MCF 10A (cell line): ENCODE results near the gene CDIP1. TPM values are rescaled to one million over a fixed set of nuclear protein-coding genes. Genes with fewer than 3 reads are reported as not detected.
A peak's percentile ranks its signal among the peaks of the same experiment; 100 is the strongest.

Experiments used
- BruUV-seq: library from RNA; stranded (reverse); fragments of 400-500 nt; replicated peaks from 2 replicates; lab custom pipeline; 2021; lab: Mats Ljungman, UMichigan
- CTCF ChIA-PET: fragments of 300-600 bp; sonication (Branson Sonifier 250); formaldehyde crosslinking; extraction: SDS; loops from one replicate; lab custom pipeline; 2021; ENCODE audit warnings: antibody characterized with exemption, inconsistent platforms; lab: Yijun Ruan, JAX
- POLR2A ChIA-PET: fragments of 300-600, 350-650 bp; sonication (Branson Sonifier 250); formaldehyde crosslinking; extraction: SDS; loops from one replicate; lab custom pipeline; 2020; ENCODE audit warnings: antibody characterized with exemption, inconsistent platforms; lab: Yijun Ruan, JAX
- DNase-seq: peaks from one replicate; pipeline ENCODE4 v3.0.0-alpha.2; 2018; ENCODE audit not compliant: unreplicated experiment
- H3K27ac Mint-ChIP-seq: one replicate; pipeline ENCODE4 v1.8.0; 2022; ENCODE audit warnings: mild to moderate bottlenecking, low read depth, mixed read lengths; ENCODE audit not compliant: unreplicated experiment
- H3K27me3 Mint-ChIP-seq: one replicate; pipeline ENCODE4 v1.8.0; 2022; ENCODE audit warnings: mixed read lengths; ENCODE audit not compliant: insufficient read depth, unreplicated experiment
- H3K36me3 Mint-ChIP-seq: one replicate; pipeline ENCODE4 v1.8.0; 2022; ENCODE audit warnings: mild to moderate bottlenecking, moderate library complexity, mixed read lengths; ENCODE audit not compliant: insufficient read depth, unreplicated experiment
- H3K4me1 Mint-ChIP-seq: one replicate; pipeline ENCODE4 v1.8.0; 2022; ENCODE audit warnings: mixed read lengths; ENCODE audit not compliant: insufficient read depth, unreplicated experiment
- H3K4me3 Mint-ChIP-seq: one replicate; pipeline ENCODE4 v1.8.0; 2022; ENCODE audit warnings: mild to moderate bottlenecking, moderate library complexity, mixed read lengths; ENCODE audit not compliant: unreplicated experiment
- H3K9me3 Mint-ChIP-seq: one replicate; pipeline ENCODE4 v1.8.0; 2022; ENCODE audit warnings: mixed read lengths; ENCODE audit not compliant: unreplicated experiment
- CTCF ChIP-seq: fragments of 200-600 bp; IDR thresholded peaks from one replicate; pipeline ENCODE4 v1.8.0; 2022; ENCODE audit warnings: antibody characterized with exemption, mild to moderate bottlenecking; ENCODE audit not compliant: unreplicated experiment
- intact Hi-C: fragments of 100-400 bp; cut with micrococcal nuclease; formaldehyde crosslinking; loops from 2 replicates; pipeline ENCODE4 v1.14.1; 2022
- total RNA-seq: library from RNA; stranded (reverse); gene quantifications from 2 replicates; pipeline ENCODE4 v1.2.3, GENCODE V29; 2022

CDIP1 gene
- total RNA-seq, 1 experiment from 2014 or later, result 6.0 TPM

DNA sequence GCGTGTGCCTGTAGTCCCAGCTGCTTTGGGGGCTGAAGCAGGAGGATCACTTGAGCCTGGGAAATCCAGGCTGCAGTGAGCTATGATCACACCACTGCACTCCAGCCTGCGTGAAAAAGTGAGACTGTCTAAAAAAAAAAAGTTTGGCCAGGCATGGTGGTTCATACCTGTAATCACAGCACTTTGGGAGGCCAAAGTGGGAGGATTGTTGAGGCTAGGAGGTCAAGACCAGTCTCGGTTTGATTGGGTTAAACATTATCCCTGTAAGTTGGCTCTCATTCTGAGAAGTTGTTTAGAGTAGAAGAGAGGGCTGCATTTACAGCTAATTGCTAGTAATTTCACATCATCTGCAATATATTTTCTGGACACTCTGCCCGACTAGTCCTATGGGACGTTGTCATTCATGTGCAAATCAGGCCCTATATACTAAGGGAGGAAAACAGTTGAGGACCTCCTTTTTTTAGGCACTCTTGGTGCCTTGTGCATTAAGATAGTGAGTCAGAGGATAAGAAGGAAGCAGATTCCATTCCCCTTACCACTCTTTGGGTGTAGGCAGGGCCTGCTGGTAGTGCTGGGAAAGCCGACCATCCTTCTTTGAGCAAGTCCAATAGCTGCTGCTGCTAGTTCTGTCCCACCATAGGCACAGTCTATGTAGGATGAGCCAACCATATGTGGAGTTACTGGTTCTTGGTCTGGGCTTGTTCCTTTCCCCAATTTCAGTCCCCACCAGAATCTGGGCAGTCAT lies 43.7 kb downstream of the CDIP1 start:
- CTCF ChIA-PET, result interaction anchor here (0.6 to 1.0 kb wide), 5 partner anchors 10 to 137 kb away, joined by 3 to 4 read pairs (median 3); no protein-coding TSS in a partner anchor
- H3K4me3 Mint-ChIP-seq, result no peak overlapping the region

DNA sequence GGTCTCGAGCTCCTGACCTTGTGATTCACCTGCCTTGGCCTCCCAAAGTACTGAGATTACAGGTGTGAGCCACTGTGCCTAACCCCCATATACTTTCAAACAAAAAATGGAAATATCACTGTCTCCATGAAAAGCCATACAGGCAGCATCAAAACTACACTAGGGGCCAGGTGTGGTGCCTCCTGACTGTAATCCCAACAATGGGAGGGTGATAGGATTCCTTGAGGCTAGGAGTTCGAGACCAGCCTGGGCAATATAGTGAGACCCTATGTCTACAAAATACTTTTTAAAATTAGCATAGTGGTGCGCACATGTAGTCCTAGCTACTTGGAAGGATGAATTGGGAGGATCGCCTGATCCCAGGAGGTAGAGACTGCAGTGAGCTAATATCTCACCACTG lies 46.7 kb downstream of the CDIP1 start:
- POLR2A ChIA-PET, result interaction anchor here (7.4 kb wide), 1 partner anchor 15 kb away, joined by 42 read pairs; the partner anchor contains the start of gene HMOX2
- intact Hi-C loops, result no loop called here
- Mint-ChIP-seq H3K27me3 (no peaks in the 10 kb centered on the region), H3K4me3 (no peak overlapping the region), H3K36me3 (peaks cover 17% of the 10 kb centered on the region), H3K9me3 (no peaks in the 10 kb centered on the region), H3K27ac (no peak overlapping the region), H3K4me1 (peaks cover 35% of the 10 kb centered on the region)
- no peak for TF ChIP-seq CTCF
- DNase-seq, result no peak
- no TSS peak for BruUV-seq
- CTCF ChIA-PET, result interaction anchor here (0.6 to 1.7 kb wide), 3 partner anchors 14 to 42 kb away, joined by 5 to 7 read pairs (median 5); no protein-coding TSS in a partner anchor

More for the DNA sequence above, 43.7 kb downstream of the CDIP1 start:
- Mint-ChIP-seq H3K27me3 (no peaks in the 10 kb centered on the region), H3K9me3 (no peaks in the 10 kb centered on the region), H3K27ac (peak overlapping the region; percentile 81), H3K4me1 (peaks cover 46% of the 10 kb centered on the region), H3K36me3 (peaks cover 11% of the 10 kb centered on the region)
- no TSS peak for BruUV-seq
- DNase-seq, result peak; percentile 55
- TF ChIP-seq CTCF, result no peak
- POLR2A ChIA-PET, result interaction anchor here (0.6 to 7.4 kb wide), 7 partner anchors 18 to 239 kb away, joined by 3 to 42 read pairs (median 3); partner anchors contain the start of genes ANKS3, DNAAF8, HMOX2 and NMRAL1
- intact Hi-C loops, result no loop called here

DNA sequence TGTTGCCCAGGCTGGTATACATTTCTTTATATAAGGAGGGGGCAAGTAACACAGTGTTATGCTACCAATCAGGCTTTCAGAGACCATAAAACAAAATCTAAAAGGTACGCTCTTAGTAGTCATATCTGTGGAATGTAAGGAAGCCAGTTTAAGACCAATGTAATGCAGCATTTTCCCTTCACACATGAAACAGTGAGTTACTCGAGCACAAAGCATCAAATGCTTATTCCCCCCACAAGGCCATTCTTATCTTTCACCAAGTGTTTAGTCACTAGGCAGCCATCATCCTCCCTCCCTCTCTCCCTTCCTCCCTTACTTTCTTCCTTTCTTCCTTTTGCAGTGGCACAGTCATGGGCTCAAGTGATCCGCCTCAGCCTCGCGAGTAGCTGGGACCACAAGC lies 49.5 kb downstream of the CDIP1 start:
- Mint-ChIP-seq H3K4me3 (no peak overlapping the region), H3K4me1 (peaks cover 10% of the 10 kb centered on the region), H3K9me3 (no peaks in the 10 kb centered on the region), H3K27ac (peak overlapping the region; percentile 35), H3K36me3 (peaks cover 37% of the 10 kb centered on the region), H3K27me3 (no peaks in the 10 kb centered on the region)
- ChIA-PET CTCF (no interaction called here), POLR2A (interaction anchor here (1.2 to 7.4 kb wide), 2 partner anchors 12 kb away, joined by 6 to 42 read pairs; partner anchors contain the start of gene HMOX2)
- no TSS peak for BruUV-seq
- no peak for DNase-seq
- TF ChIP-seq CTCF, result no peak
- intact Hi-C loops, result no loop called here

DNA sequence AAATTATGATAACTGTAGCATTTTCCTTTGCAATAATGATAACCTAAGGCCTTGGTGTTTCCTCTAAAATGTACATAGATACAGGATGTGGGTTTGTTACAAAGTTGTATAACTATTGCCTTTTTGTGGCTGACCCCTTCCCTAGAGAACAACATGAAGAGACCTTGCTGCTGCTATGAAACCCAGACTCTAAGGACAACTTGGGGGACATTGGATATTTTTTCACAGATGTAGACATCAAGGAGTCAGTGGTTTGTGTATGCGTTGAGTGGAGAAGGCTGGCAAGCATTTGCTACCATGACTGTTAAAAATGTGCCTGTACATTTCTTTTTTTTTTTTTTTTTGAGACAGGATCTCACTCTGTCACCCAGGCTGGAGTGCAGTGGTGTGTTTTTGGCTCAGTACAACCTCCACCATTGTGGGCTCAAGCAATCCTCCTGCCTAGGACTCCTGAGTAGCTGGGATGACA lies 50.0 kb downstream of the CDIP1 start:
- CTCF ChIA-PET, result interaction anchor here (0.6 kb wide), 1 partner anchor 345 kb away, joined by 3 read pairs; no protein-coding TSS in a partner anchor
- POLR2A ChIA-PET, result interaction anchor here (1.2 to 7.4 kb wide), 2 partner anchors 11 to 12 kb away, joined by 6 to 42 read pairs; partner anchors contain the start of gene HMOX2
- BruUV-seq, result no TSS peak
- peaks cover 8% of the 10 kb centered on the region for H3K4me1 Mint-ChIP-seq
- H3K27me3 Mint-ChIP-seq, result no peaks in the 10 kb centered on the region
- no peak for TF ChIP-seq CTCF
- intact Hi-C loops, result no loop called here
- no peak overlapping the region for H3K27ac Mint-ChIP-seq
- H3K9me3 Mint-ChIP-seq, result no peaks in the 10 kb centered on the region
- no peak for DNase-seq
- no peak overlapping the region for H3K4me3 Mint-ChIP-seq
- H3K36me3 Mint-ChIP-seq, result peaks cover 42% of the 10 kb centered on the region
